Measurements from ENCODE around the gene PLIN1. TPM values are rescaled to one million over a fixed set of nuclear protein-coding genes. Genes with fewer than 3 reads are reported as not detected.

Gene PLIN1
- total RNA-seq, 1 experiment from 2014 or later = 0.32 TPM

- DNase-seq (ENCODE audit: low read depth, low spot score) (no peak), ATAC-seq (no peak)
- Histone ChIP-seq H3K36me3 (ENCODE audit: control insufficient read depth in 1 of 2, insufficient read depth in 2 of 2, low read length in 2 of 2) (no peaks in the 10 kb centered on the region), H3K27ac (ENCODE audit: low read depth, low read length) (no peak overlapping the region), H3K27me3 (ENCODE audit: insufficient read depth, low read length) (no peaks in the 10 kb centered on the region), H3K79me2 (ENCODE audit: insufficient read depth, low read length) (no peaks in the 10 kb centered on the region), H3K4me2 (ENCODE audit: low read length) (no peak overlapping the region), H2AFZ (ENCODE audit: low read depth, low read length, poor library complexity, severe bottlenecking) (no peak overlapping the region), H3K9me3 (ENCODE audit: control insufficient read depth in 1 of 2, insufficient read depth in 1 of 2, low read depth in 1 of 2, low read length in 2 of 2) (no peaks in the 10 kb centered on the region), H3K9me2 (ENCODE audit: insufficient read depth) (no peaks in the 10 kb centered on the region), H3K9ac (ENCODE audit: low read length) (no peak overlapping the region), H3K4me3 (replicated peaks in 1 of 2; ENCODE audit: low read depth in 1 of 2, low read length in 2 of 2) (no peak overlapping the region), H4K20me1 (ENCODE audit: insufficient read depth) (no peaks in the 10 kb centered on the region), H3K4me1 (ENCODE audit: control insufficient read depth in 1 of 2, insufficient read depth in 2 of 2, low read length in 2 of 2) (no peaks in the 10 kb centered on the region)
- POLR2A ChIA-PET = no interaction called here
- no peak for TF ChIP-seq POLR2A (IDR thresholded peaks at IDR 0.05; ENCODE audit: borderline replicate concordance, extremely low read depth, insufficient read depth, insufficient read length)
- TF ChIP-seq MAX (IDR thresholded peaks at IDR 0.05) = no peak
- TF ChIP-seq ZFX (IDR thresholded peaks at IDR 0.05) = no peak
- TF ChIP-seq EZH2phosphoT487 (IDR thresholded peaks at IDR 0.05; ENCODE audit: borderline replicate concordance) = no peak
- no peak for TF ChIP-seq CTCF (IDR thresholded peaks at IDR 0.05 in 2 of 3, conservative IDR thresholded peaks at IDR 0.05 in 1 of 3; ENCODE audit: borderline replicate concordance in 1 of 3, insufficient read depth in 1 of 3, low read depth in 2 of 3, low read length in 2 of 3)
- no peak for TF ChIP-seq CEBPB (IDR thresholded peaks at IDR 0.05; ENCODE audit: low read depth)
- no peak for TF ChIP-seq YY1 (IDR thresholded peaks at IDR 0.05; ENCODE audit: extremely low read depth, insufficient replicate concordance, low read depth, low read length)
- no peak for TF ChIP-seq ELF1 (IDR thresholded peaks at IDR 0.05; ENCODE audit: borderline replicate concordance, low read depth)
- no peak for TF ChIP-seq ATF3 (IDR thresholded peaks at IDR 0.05)
- TF ChIP-seq CBX3 (IDR thresholded peaks at IDR 0.05; ENCODE audit: low read depth) = no peak
- no peak for TF ChIP-seq SIN3A (IDR thresholded peaks at IDR 0.05; ENCODE audit: low read depth)
- no peak for TF ChIP-seq REST (IDR thresholded peaks at IDR 0.05; ENCODE audit: low read depth)
- no peak for TF ChIP-seq JUND (IDR thresholded peaks at IDR 0.05)
- no peak for TF ChIP-seq TCF7L2 (IDR thresholded peaks at IDR 0.05; ENCODE audit: borderline replicate concordance, extremely low read depth, insufficient read depth, insufficient read length)
- TF ChIP-seq ZBTB33 (IDR thresholded peaks at IDR 0.05; ENCODE audit: extremely low read depth, insufficient replicate concordance, low read length) = no peak
- no peak for TF ChIP-seq EZH2 (IDR thresholded peaks at IDR 0.05)
- TF ChIP-seq POLR2AphosphoS5 (IDR thresholded peaks at IDR 0.05; ENCODE audit: low read depth, low read length) = no peak
- no peak for TF ChIP-seq FOSL1 (IDR thresholded peaks at IDR 0.05; ENCODE audit: low read depth)
- TF ChIP-seq SP1 (IDR thresholded peaks at IDR 0.05; ENCODE audit: low read depth) = no peak
- no peak for TF ChIP-seq ZNF274 (IDR thresholded peaks at IDR 0.05; ENCODE audit: low read depth, low read length)
- intact Hi-C loops (cut with micrococcal nuclease) = no loop called here
- CTCF ChIA-PET = no interaction called here
- no TSS peak for BruUV-seq (replicated peaks)
- RAD21 ChIA-PET (ENCODE audit: low non-redundant PET in 1 of 2, low total read pairs in 2 of 2, uncharacterized antibody in 2 of 2, unreplicated experiment in 2 of 2) = no interaction called here
Measured at GRCh38 chr15:89641053-89641452, 38.1 kb downstream of the PLIN1 start.
